ENCODE results near the gene RPS6KA2.
A peak's percentile ranks its signal among the peaks of the same experiment; 100 is the strongest.
"Not testable (repeated sequence)": the region's sequence is repeated elsewhere in the genome, so short reads cannot be mapped to it uniquely, and the experiment has no call there.

Gene RPS6KA2

DNA sequence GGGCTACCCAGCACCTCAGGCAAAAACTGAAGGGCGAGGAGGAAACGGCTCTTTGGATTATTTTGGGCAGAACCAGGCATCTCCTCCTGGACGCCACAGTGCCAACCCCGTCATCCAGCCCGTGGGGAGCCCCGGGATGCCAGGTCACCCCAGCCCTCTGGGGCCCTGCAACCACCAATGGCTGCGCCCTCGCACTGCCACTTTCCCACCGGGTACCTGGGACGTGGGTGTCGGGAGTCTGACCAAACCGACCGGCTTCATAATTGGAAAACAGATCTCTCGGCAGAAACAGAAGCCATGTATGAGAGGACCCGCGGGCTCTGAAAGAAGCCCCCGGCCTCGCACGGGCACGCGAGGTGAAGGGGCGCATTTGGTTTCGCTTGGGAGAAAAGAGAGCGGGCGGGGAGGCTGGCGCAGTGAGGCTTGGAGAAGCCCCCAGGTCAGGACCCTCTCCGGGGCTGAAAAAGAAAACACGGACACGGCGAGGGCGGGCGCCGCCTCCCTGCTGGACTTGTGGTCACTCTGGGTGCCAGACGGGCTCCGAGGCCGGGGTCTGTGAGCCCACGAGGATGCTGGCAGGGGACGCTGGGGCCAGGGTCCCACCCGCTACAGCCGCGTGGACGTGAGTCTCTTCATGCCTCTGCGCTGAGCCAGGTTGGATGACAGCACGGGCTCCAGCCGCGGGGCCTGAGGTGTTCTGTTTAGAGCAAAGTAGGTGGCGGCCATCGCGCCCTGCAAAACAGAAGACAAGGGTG, 214.7 kb downstream of the RPS6KA2 start:
- peak overlapping the region; percentile 20; the same call in 1 of the 2 replicates for H3K4me3 ChIP-seq (ENCODE audit: low read length)
- no peak for DNase-seq (ENCODE audit: low read depth, low spot score)

GRCh38 chr6:166411721-166412151, 215.3 kb downstream of the RPS6KA2 start:
- peak; percentile 81 for DNase-seq (ENCODE audit: low read depth, low spot score)

DNA sequence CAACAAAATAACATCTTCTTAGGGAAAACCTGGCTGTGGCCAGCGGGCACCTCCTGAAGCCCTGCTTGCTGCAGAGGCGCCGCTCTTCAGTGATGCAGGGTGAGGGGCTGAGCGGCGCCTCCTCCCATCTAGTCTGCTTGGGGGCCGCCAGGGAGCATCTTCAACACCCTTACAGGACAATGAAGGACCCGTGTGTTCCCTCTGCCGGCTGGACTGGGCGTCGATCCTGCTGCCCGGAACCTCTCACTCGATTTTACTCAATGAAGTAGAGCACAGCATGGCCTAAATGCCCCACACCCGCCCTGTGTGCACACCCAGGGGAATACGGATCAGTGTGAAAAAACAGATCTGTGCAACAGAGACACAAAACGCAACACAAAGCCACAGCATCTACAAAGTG, 215.8 kb downstream of the RPS6KA2 start:
- DNase-seq (ENCODE audit: low read depth, low spot score): no peak
- H3K4me3 ChIP-seq (ENCODE audit: low read length): peak overlapping the region; percentile 20

More at GRCh38 chr6:166411721-166412151, 215.3 kb downstream of the RPS6KA2 start:
- H3K4me3 ChIP-seq (ENCODE audit: low read length): peak overlapping the region; percentile 20

DNA sequence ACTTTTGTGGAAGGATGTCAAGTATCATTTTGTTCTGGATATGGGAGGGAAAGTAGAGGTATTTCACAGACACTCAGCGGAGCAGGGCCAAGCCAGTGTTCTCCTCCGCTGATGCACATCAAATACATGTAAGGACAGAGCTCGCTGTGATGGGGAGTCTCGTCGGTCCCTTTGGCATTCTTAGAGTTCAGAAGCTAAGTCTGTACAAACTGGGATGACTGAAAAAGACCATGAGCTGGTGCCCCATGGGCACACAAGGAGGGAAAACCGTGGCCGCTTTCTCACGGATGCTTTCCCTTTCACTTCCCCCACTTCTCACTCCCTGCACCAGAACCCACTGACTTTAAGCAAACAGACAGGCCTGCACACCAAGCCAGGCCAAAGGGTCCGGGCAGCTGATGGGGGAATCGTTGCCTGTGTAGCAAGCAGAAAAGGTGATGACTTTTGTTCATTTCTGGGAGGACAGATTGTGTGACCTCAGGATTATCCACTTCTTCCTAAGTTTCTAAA, 216.6 kb downstream of the RPS6KA2 start:
- no peak for DNase-seq (ENCODE audit: low read depth, low spot score)
- no peak overlapping the region for H3K4me3 ChIP-seq (ENCODE audit: low read length)

GRCh38 chr6:166408936-166409755, 217.9 kb downstream of the RPS6KA2 start:
- DNase-seq (ENCODE audit: low read depth, low spot score): no peak
- no peak overlapping the region for H3K4me3 ChIP-seq (ENCODE audit: low read length)

- no peak for DNase-seq (ENCODE audit: low read depth, low spot score)
Observed at GRCh38 chr6:166406197-166406596, 220.9 kb downstream of the RPS6KA2 start.

GRCh38 chr6:166405386-166405785, 221.7 kb downstream of the RPS6KA2 start:
- DNase-seq (ENCODE audit: low read depth, low spot score): no peak
- H3K4me3 ChIP-seq (ENCODE audit: low read length): no peak overlapping the region

More at GRCh38 chr6:166406197-166406596, 220.9 kb downstream of the RPS6KA2 start:
- H3K4me3 ChIP-seq (ENCODE audit: low read length): no peak overlapping the region

DNA sequence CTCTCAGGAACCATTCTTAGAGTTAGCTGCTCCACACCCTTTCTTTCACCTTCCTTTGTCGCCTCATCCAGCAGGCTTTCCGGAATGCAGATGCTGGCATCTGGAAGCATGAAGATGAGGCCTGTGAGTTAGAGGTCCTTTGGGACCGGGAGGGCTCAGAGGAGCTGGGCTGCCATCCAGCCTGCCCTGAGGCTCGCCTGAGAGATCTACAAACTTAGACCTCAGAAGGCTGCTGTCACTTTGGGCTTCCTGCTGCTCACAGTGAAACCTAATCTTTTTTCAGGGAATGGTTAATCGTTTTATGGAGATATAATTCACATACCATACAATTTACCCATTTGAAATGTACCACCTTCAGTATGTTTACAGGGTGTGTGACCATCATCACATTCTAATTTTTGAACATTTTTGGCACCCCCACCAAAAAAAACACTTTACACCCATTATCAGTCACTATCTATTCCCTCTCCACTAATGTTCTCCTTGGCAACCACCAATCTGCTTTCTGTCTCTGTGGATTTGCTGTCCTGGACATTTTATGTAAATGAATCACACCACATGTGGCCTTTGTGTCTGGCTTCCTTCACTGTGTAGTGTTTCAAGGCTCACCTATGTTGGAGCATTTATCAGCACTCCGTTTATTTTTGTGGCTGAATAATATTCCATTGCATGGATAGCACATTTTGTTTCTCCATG, 224.3 kb downstream of the RPS6KA2 start:
- DNase-seq (ENCODE audit: low read depth, low spot score): no peak
- no peak overlapping the region for H3K4me3 ChIP-seq (ENCODE audit: low read length)

DNA sequence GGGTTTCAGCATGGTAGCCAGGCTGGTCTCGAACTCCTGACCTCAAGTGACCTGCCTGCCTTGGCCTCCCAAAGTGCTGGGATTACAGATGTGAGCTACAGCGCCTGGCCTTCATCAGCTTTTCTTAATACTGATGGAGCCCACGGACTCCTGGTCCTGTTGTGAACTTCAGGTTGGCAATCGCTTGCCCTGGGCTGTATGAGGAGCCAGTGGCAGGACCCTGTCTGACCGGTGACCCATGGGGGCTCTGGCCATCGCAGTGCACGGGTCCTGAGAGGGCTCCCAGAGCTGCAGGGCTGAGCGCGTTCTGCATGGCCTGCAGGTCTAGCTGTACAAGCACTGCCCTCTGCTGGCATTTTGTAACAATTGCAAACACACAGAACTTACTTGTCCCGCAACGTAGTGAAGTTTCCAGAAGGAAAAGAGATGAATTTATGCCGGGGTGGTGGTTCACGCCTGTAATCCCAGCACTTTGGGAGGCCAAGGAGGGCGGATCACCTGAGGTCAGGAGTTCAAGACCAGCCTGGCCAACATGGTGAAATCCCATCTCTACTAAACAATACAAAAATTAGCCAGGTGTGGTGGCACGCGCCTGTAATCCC, 226.3 kb downstream of the RPS6KA2 start:
- not testable (repeated sequence) for H3K4me3 ChIP-seq (ENCODE audit: low read length)
- DNase-seq (ENCODE audit: low read depth, low spot score): peak; percentile 70

DNA sequence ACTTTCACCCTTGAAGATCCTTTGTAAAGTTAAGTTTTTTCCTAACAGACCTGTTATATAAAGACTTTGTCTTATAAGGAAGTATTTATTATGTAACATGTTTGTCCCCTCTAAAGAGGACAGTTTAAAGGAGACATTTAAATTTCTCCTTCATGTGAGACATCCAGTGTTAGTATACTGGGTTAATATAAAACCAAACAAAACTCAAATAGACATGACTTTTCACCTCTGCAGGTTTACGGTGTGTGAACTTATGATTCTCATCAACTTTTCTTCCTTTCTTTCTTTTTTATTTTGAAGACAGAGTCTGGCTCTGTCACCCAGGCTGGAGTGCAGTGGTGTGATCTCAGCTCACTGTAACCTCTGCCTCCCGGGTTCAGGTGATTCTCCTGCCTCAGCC, 226.9 kb downstream of the RPS6KA2 start:
- DNase-seq (ENCODE audit: low read depth, low spot score): no peak
- no peak overlapping the region for H3K4me3 ChIP-seq (ENCODE audit: low read length)

GRCh38 chr6:166398348-166398747, 228.7 kb downstream of the RPS6KA2 start:
- DNase-seq (ENCODE audit: low read depth, low spot score): no peak
- H3K4me3 ChIP-seq (ENCODE audit: low read length): no peak overlapping the region

DNA sequence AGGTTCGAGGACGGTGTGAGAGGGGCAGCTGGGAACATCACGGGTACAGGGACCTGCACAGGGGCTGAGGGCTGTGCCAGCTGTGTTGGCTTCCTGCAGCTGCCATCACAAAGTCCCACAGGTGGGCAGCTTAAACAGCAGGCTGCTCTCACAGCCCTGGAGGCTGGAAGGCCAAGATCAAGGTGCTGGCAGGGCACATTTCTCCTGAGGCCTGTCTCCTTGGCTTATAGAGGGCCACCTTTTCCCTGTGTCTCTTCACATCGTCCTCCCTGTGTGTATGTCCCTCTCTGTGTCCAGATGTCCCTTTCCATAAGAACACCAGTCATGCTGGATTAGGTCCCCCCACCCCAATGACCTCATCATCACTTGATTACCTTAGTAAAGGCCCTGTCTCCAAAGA, 229.2 kb downstream of the RPS6KA2 start:
- no peak for DNase-seq (ENCODE audit: low read depth, low spot score)
- H3K4me3 ChIP-seq (ENCODE audit: low read length): no peak overlapping the region

DNA sequence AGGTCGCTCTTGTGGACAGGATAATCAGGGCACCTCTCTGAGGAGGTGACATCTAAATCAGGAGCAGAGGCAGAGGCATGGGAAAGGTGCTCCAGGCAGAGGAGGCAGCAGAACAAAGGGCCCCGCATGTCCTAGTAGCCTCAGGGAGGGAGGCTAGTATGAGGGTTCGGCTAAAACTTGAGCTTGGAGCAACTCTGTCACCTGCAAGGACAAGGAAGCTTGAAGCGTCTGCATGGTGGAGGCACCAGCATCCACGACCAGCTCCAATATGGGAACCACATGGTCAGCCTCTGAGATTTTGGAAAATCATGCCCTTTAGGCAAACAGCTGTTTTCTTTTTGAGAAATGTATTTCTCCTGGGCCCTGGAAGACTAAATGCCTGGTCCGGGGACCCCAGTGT, 231.3 kb downstream of the RPS6KA2 start:
- no peak overlapping the region for H3K4me3 ChIP-seq (ENCODE audit: low read length)

GRCh38 chr6:166395351-166395750, 231.7 kb downstream of the RPS6KA2 start:
- no peak overlapping the region for H3K4me3 ChIP-seq (ENCODE audit: low read length)
- DNase-seq (ENCODE audit: low read depth, low spot score): no peak

More for the DNA sequence above, 231.3 kb downstream of the RPS6KA2 start:
- DNase-seq (ENCODE audit: low read depth, low spot score): no peak

DNA sequence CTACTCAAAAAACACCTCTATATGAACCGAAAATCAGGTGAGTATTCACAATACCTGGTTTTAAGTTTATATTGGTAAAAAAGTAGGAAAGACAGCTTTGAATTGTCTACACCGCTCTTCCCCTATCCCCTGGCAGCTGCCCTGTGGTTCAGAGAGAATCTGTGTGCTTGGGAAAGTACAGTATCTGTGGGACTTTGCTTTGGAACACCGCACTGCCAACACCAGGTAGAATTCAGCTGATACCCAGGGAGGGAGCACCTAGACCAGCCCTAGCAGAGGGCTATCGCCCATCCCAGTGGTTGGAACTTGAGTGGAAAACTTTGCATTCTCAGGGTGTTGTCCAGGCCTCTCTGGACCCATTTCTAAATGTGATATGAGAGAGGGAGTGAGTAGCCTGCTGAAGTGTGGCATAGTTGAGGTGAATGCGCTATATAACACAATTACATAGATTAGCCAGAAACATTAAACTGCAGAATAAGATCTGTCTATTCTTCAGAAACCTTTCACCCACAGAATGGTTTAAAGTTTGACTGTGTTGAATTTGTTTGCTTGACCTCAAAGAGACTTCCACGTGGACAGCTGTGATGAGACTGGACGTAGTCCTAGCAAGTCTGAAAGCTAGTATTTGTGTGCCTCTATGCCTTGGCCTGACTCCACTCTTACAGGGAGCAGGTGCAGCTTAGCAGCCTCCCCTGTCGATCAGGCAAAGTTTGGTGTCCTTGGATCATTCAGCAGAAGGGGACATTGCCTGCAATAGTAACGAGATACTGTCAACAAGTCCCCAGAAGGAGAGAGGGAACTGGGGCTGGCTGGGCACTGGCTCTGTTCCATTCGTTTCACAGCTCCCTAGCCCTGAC, 232.8 kb downstream of the RPS6KA2 start:
- no peak for DNase-seq (ENCODE audit: low read depth, low spot score)
- no peak overlapping the region for H3K4me3 ChIP-seq (ENCODE audit: low read length)

GRCh38 chr6:166393535-166393823, 233.6 kb downstream of the RPS6KA2 start:
- H3K4me3 ChIP-seq (ENCODE audit: low read length): no peak overlapping the region
- no peak for DNase-seq (ENCODE audit: low read depth, low spot score)

- not testable (repeated sequence) for DNase-seq (ENCODE audit: low read depth, low spot score); H3K4me3 ChIP-seq (ENCODE audit: low read length)
Observed at GRCh38 chr6:166392755-166393534, 234.1 kb downstream of the RPS6KA2 start.

- no peak for DNase-seq (ENCODE audit: low read depth, low spot score)
- no peak overlapping the region for H3K4me3 ChIP-seq (ENCODE audit: low read length)
Observed at GRCh38 chr6:166389119-166389518, 237.9 kb downstream of the RPS6KA2 start.

Data from Jurkat, Clone E6-1 (cell line).